GM12878 (cell line): ENCODE data around the gene FDXR. TPM values are rescaled to one million over a fixed set of nuclear protein-coding genes. Genes with fewer than 3 reads are reported as not detected.

Experiments used
- ASH2L ChIP-seq: fragments of 300-600, 200-600 bp; sonication (generic); IDR thresholded peaks from 2 replicates; pipeline ENCODE4 v1.6.1; 2017; ENCODE audit warnings: low read depth, mild to moderate bottlenecking, borderline replicate concordance
- CHD1 ChIP-seq: IDR thresholded peaks from 2 replicates; pipeline ENCODE4 v1.6.1; 2012; ENCODE audit warnings: low read depth, low read length, improper control_type of control experiment
- IKZF2 ChIP-seq, 2 experiments: fragments of 450-650 bp; IDR thresholded peaks; 2 replicates each; pipeline ENCODE4 v1.6.1; 2017; ENCODE audit warnings: mild to moderate bottlenecking in 2 of 2, moderate library complexity in 2 of 2
- POLR2AphosphoS5 ChIP-seq: IDR thresholded peaks from 2 replicates; pipeline ENCODE4 v1.6.1; 2011; ENCODE audit warnings: mild to moderate bottlenecking, low read length, inconsistent platforms
- RBBP5 ChIP-seq: fragments of 200-600 bp; sonication (generic); conservative IDR thresholded peaks from 2 replicates; pipeline ENCODE4 v1.6.1; 2016
- RUNX3 ChIP-seq: IDR thresholded peaks from 2 replicates; pipeline ENCODE4 v1.6.1; 2012; ENCODE audit warnings: low read length, inconsistent platforms
- WRNIP1 ChIP-seq: IDR thresholded peaks from 2 replicates; pipeline ENCODE4 v1.6.1; 2011; ENCODE audit warnings: low read depth, low read length, improper control_type of control experiment, borderline replicate concordance
- polyA plus RNA-seq, 11 experiments: library from polyadenylated mRNA; depleted of rRNA in 4 of 11; unstranded in 6 of 11; stranded (reverse) in 5 of 11; fragments of >200 nt; fragmentation: Nextera tagmentation in 4 of 11; fragmentation: Illumina TruSeq in 1 of 11; extraction: Ambion mirVana in 4 of 11; extraction: Trizol in 1 of 11; gene quantifications; 1 replicate in 1 of 11; 2 replicates in 10 of 11; pipeline versions ENCODE4 v1.2.1 to v1.2.3, GENCODE V29; 2011 to 2016; ENCODE audit warnings: inconsistent platforms in 2 of 11, missing spikeins in 2 of 11, low read depth in 1 of 11
- total RNA-seq, 4 experiments: library from RNA; depleted of rRNA in 3 of 4; stranded (reverse); fragments of >200 nt in 3 of 4; fragmentation: Illumina TruSeq in 1 of 4; extraction: Trizol in 1 of 4; gene quantifications; 2 replicates each; pipeline versions ENCODE4 v1.2.1 to v1.2.3, GENCODE V29; 2013 to 2021
- TF ChIP-seq, protein P1 (sequence below): fragments of 450-650 bp; IDR thresholded peaks from 2 replicates; pipeline ENCODE4 v1.6.1; 2018; ENCODE audit warnings: mild to moderate bottlenecking, low read depth, moderate library complexity; ENCODE audit not compliant: partially characterized antibody
- TF ChIP-seq, protein P2 (sequence below): fragments of 450-650 bp; IDR thresholded peaks from 2 replicates; pipeline ENCODE4 v1.6.1; 2017; ENCODE audit warnings: low read depth, mild to moderate bottlenecking, moderate library complexity
- TF ChIP-seq, protein P3 (sequence below): IDR thresholded peaks from 2 replicates; pipeline ENCODE4 v1.6.1; 2011; ENCODE audit warnings: borderline replicate concordance, low read depth, mild to moderate bottlenecking, moderate library complexity, mixed read lengths, low read length; ENCODE audit not compliant: insufficient read depth; ENCODE audit errors: extremely low read length

FDXR gene
- total and polyA plus RNA-seq, 10 of the 15 experiments (the other 5 are each of a cell fraction or from before 2014, with no cell fraction given) = 0.85 to 162 (median 48.2) TPM

DNA sequence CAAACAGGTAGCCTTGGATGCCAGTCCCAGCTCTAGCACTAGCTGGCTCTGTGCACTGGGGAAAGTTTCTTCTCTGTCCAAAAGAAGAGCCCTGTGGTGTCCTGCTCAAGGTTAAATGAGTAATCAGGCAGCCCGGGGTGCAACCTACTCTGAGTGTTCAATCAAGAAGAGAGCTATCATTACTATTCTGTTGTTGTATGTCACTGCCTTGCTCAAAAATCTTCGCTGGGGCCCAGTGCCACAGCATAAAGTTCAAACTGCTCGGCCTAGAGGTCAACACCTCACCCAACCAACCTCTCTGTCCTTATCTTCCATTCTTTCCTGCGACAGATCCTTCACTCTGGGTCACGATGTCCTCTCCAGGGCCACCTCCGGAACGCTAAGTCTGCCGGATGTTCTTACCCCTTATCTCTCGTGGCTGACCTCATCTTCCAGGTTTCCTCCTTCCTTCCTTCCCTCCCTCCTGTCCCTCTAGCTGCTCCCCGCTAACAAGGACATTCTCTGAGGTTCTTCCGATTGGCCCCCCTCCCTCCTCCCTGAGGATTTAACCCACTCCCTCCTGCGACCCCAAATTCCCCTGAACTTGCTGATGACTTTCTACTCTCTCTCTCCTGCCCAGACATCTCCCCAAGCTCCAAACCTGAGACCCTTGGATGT is 4.4 kb downstream of the FDXR start (continued):
- TF ChIP-seq, protein P1, sequence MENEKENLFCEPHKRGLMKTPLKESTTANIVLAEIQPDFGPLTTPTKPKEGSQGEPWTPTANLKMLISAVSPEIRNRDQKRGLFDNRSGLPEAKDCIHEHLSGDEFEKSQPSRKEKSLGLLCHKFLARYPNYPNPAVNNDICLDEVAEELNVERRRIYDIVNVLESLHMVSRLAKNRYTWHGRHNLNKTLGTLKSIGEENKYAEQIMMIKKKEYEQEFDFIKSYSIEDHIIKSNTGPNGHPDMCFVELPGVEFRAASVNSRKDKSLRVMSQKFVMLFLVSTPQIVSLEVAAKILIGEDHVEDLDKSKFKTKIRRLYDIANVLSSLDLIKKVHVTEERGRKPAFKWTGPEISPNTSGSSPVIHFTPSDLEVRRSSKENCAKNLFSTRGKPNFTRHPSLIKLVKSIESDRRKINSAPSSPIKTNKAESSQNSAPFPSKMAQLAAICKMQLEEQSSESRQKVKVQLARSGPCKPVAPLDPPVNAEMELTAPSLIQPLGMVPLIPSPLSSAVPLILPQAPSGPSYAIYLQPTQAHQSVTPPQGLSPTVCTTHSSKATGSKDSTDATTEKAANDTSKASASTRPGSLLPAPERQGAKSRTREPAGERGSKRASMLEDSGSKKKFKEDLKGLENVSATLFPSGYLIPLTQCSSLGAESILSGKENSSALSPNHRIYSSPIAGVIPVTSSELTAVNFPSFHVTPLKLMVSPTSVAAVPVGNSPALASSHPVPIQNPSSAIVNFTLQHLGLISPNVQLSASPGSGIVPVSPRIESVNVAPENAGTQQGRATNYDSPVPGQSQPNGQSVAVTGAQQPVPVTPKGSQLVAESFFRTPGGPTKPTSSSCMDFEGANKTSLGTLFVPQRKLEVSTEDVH = no peak
- TF ChIP-seq WRNIP1 (no peak), CHD1 (no peak), ASH2L (no peak), RUNX3 (no peak), RBBP5 (no peak), IKZF2 (IDR thresholded peaks at IDR 0.05) (no peak), POLR2AphosphoS5 (no peak)
- TF ChIP-seq, protein P2, sequence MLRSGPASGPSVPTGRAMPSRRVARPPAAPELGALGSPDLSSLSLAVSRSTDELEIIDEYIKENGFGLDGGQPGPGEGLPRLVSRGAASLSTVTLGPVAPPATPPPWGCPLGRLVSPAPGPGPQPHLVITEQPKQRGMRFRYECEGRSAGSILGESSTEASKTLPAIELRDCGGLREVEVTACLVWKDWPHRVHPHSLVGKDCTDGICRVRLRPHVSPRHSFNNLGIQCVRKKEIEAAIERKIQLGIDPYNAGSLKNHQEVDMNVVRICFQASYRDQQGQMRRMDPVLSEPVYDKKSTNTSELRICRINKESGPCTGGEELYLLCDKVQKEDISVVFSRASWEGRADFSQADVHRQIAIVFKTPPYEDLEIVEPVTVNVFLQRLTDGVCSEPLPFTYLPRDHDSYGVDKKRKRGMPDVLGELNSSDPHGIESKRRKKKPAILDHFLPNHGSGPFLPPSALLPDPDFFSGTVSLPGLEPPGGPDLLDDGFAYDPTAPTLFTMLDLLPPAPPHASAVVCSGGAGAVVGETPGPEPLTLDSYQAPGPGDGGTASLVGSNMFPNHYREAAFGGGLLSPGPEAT = no peak
- TF ChIP-seq, protein P3, sequence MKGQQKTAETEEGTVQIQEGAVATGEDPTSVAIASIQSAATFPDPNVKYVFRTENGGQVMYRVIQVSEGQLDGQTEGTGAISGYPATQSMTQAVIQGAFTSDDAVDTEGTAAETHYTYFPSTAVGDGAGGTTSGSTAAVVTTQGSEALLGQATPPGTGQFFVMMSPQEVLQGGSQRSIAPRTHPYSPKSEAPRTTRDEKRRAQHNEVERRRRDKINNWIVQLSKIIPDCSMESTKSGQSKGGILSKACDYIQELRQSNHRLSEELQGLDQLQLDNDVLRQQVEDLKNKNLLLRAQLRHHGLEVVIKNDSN = no peak
